Skin epidermis (tissue), 12 donors: ENCODE measurements around the gene HSPA1L.
"Not testable (repeated sequence)": the region's sequence is repeated elsewhere in the genome, so short reads cannot be mapped to it uniquely, and the experiment has no call there.

Source experiments
- H3K27ac ChIP-seq, 21 experiments: fragments of 200-600 bp; sonication (generic) in 11 of 21; one replicate each; pipeline ENCODE4 v1.5.0; 2020; ENCODE audit warnings: mild to moderate bottlenecking in 3 of 21, inconsistent platforms in 2 of 21, moderate library complexity in 2 of 21
- H3K4me3 ChIP-seq, 7 experiments: fragments of 200-600 bp; sonication (generic) in 2 of 7; one replicate each; pipeline ENCODE4 v1.5.0; 2020; ENCODE audit warnings: inconsistent platforms in 2 of 7, mild to moderate bottlenecking in 2 of 7, moderate library complexity in 1 of 7

The HSPA1L gene

DNA sequence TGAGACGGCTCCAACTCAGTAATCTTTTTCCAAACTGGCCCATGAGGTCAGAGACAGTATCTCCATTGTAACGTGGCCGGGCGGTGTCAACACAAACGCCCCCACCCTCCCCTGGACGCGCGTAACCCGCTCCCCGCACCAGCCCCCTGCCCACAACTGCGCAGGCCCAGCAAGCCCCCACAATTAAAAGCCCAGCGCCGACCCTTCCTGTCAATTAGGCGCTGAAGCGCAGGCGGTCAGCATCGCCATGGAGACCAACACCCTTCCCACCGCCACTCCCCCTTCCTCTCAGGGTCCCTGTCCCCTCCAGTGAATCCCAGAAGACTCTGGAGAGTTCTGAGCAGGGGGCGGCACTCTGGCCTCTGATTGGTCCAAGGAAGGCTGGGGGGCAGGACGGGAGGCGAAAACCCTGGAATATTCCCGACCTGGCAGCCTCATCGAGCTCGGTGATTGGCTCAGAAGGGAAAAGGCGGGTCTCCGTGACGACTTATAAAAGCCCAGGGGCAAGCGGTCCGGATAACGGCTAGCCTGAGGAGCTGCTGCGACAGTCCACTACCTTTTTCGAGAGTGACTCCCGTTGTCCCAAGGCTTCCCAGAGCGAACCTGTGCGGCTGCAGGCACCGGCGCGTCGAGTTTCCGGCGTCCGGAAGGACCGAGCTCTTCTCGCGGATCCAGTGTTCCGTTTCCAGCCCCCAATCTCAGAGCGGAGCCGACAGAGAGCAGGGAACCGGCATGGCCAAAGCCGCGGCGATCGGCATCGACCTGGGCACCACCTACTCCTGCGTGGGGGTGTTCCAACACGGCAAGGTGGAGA is at the start of gene HSPA1L, which contains the start of gene HSPA1A:
Gene HSPA1L (minus strand): TSS at position 259 of the 814 bp plus-strand sequence. CDS start 3,311 bp downstream, outside the sequence.
Gene HSPA1A (plus strand): TSS at position 519 of the 814 bp plus-strand sequence. CDS start 214 bp downstream, at position 733.
- H3K27ac ChIP-seq, result peak within 1 kb of the TSS; percentile 48 to 96 (median 94)
- H3K4me3 ChIP-seq, result peak within 1 kb of the TSS; percentile 43 to 59 (median 52)

GRCh38 chr6:31864818-31865204 is 49.7 kb upstream of the HSPA1L start:
- Histone ChIP-seq H3K27ac (no peak overlapping the region), H3K4me3 (no peak overlapping the region)

GRCh38 chr6:31864123-31864562 is 49.1 kb upstream of the HSPA1L start:
- Histone ChIP-seq H3K4me3 (peak overlapping the region; percentile 23 to 91 (median 37)), H3K27ac (peak overlapping the region in 17 of 21 experiments; percentile 8 to 86 (median 55))

DNA sequence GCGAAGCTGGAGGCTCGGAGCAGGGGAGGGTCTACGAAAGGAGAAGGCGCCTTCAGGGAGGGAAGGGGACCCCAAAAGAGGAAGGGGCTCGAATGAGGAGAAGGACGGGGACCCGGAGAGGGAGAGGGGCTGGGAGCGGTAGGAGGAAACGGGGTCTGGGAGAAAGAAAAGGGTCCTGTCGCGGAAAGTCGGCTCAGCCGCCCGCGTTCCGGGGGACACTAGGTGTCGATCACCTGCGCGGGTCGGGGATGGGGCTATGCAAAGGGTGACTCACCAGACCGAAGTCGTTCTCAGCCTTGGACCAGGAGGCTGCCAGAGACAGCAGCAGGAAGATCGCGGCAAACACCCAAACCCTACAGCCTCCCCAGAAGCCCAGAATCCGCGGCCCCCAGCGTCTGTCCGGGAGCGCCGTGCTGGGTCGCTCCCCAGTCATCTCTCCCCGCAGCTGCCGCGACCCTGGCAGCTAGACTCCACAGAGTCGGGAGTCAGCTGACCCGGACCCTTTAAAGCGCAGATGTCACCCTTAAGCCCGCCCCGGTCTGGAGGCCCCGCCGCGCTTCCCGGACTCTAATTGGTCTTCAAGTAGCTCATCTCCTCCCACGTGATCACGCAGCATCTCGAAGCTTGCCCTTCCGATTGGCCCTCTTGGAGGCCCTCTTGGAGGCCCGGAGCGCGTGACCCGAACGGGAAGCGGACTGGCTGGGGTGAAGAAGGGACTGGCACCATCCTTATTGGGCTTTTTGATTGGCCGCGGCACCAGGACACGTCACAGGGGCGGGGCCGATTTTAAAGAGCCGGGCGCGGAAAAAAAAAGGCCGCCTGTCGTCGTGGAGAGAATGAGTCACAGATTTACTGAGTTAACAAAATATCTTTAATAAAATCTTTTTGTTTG is 47.5 kb upstream of the HSPA1L start, which contains the start of gene NEU1:
Gene NEU1 (minus strand): TSS at position 478 of the 892 bp plus-strand sequence. CDS start 45 bp downstream, at position 433.
- H3K4me3 ChIP-seq, result peak within 1 kb of the TSS; percentile 44 to 95 (median 70)
- H3K27ac ChIP-seq, result peak within 1 kb of the TSS; percentile 12 to 96 (median 87)

- Histone ChIP-seq H3K4me3 (peak overlapping the region; percentile 44 to 95 (median 70)), H3K27ac (peak overlapping the region in 19 of 21 experiments; percentile 12 to 96 (median 88))
Observed at GRCh38 chr6:31861919-31862343, 46.8 kb upstream of the HSPA1L start.

DNA sequence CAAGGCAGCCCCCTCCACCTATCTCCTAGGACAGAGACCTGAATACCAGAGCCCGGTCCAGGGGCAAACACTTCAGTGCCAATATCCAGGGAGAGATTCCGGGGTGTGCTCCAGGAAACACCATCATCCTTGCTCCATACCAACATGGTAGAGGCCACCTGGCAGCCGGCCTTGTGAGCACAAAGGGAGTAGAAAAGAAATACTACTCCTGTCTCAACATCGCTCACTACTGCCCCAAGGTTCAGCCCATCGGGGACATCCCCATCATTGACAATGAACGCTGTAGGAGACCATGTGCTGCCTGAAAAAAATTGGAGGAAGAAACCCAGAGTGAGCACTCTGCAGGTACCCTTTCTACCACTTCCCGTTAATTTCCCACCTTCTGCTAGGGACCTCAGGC is 46.1 kb upstream of the HSPA1L start:
- Histone ChIP-seq H3K27ac (no peak overlapping the region), H3K4me3 (no peak overlapping the region)

DNA sequence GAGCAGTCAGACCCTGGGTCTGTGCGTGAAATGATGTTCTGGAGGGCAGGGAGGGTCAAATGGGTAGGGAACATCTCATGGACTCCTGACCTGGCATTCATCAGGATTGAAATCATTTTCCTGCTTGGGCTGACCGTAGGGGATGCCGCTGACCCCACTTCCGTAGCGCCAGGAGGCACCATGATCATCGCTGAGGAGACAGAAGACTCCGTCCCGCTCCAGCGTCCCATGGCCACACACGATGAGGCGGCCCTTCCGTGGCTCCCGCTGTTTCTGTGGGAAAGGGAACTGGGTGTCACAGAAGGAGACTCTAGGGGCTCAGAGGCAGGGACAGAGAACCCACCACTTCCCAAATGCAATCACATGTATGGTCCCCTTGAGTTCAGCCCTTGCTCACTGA is 45.3 kb upstream of the HSPA1L start:
- Histone ChIP-seq H3K27ac (no peak overlapping the region), H3K4me3 (no peak overlapping the region)

DNA sequence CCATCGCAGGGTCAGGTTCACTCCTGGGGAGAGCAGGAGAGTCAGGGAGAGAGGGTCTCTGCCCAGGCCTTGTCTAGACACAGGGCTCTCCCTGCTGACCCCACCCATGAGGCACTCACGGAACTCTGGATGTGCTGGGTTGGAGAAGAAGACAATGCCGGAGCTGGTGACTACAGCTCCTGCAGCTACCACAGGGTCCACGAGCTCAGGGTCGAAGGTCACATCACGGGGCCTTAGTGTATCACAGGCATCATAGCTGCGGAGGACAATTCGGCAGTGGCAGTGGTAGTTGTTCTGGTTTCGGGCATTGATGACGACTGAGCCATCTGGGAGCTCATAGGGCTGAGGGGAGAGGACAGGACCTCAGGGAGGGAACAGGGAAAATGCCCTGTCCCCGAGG is 44.8 kb upstream of the HSPA1L start:
- Histone ChIP-seq H3K27ac (no peak overlapping the region), H3K4me3 (no peak overlapping the region)

DNA sequence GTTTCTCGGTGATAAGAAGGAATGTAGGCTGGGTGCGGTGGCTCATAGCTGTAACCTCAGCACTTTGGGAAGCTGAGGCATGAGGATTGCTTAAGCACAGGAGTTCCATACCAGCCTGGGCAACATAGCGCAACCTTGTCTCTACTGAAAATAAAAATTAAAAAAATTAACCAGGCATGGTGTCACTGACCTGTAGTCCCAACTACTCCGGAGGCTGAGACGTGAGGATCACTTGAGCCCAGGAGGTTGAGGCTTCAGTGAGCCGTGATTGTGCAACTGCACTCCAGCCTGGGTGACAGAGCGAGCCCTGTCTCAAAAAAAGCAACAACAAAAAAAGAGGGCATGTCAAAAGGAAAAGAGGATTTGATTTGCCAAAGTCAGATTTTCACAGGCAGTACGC is 43.6 kb upstream of the HSPA1L start:
- H3K4me3 ChIP-seq, result no peak overlapping the region
- no peak overlapping the region for H3K27ac ChIP-seq

DNA sequence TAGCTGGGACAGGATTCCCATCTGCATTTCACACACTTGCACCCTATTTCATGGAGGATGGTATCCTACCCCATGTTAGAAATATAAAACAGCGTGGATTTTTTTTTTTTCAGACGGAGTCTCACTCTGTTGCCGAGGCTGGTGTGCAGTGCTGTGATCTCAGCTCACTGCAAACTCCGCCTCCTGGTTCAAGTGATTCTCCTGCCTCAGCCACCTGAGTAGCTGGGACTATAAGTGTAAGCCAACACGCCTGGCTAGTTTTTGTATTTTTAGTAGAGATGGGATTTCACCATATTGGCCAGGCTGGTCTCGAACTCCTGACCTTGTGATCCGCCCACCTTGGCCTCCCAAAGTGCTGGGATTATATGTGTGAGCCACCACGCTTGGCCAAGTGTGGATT is 42.7 kb upstream of the HSPA1L start:
- not testable (repeated sequence) for H3K27ac ChIP-seq, H3K4me3 ChIP-seq

GRCh38 chr6:31851980-31852718 is 37.1 kb upstream of the HSPA1L start:
- H3K27ac ChIP-seq, H3K4me3 ChIP-seq: not testable (repeated sequence)

GRCh38 chr6:31851485-31851832 is 36.4 kb upstream of the HSPA1L start:
- no peak overlapping the region for H3K4me3 ChIP-seq
- H3K27ac ChIP-seq, result no peak overlapping the region

DNA sequence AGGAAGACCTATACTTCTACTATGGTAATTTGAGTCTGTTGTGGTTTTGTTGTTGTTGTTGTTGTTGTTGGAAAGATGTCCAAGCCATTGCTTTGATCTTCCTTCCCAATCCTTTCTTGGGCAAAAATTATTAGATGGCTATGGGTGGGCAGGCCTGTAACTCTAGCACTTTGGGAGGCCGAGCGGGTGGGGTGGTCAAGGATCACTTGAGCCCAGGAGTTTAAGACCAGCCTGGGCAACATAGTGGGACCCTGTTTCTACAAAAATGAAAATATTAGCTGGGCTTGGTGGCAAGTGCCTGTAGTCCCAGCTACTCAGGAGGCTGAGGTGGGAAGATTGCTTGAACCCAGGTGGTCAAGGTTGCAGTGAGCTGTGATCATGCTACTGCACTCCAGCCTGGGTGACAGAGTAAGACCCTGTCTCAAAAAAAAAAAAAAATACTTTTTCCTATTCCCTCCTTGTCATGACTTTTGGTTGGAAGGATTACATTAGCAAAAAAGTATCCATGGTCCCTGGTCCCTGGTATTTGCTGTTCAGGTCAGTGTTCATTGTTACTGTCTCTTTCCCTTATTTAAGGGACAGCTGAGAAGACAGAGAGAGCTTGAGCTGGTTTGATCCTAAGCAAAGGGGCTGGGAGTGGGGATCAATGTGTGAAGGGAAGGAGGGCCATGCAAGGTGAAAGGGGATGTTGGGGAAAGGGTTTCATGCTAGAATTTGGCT is 35.8 kb upstream of the HSPA1L start:
- H3K27ac ChIP-seq, result no peak overlapping the region
- no peak overlapping the region for H3K4me3 ChIP-seq

DNA sequence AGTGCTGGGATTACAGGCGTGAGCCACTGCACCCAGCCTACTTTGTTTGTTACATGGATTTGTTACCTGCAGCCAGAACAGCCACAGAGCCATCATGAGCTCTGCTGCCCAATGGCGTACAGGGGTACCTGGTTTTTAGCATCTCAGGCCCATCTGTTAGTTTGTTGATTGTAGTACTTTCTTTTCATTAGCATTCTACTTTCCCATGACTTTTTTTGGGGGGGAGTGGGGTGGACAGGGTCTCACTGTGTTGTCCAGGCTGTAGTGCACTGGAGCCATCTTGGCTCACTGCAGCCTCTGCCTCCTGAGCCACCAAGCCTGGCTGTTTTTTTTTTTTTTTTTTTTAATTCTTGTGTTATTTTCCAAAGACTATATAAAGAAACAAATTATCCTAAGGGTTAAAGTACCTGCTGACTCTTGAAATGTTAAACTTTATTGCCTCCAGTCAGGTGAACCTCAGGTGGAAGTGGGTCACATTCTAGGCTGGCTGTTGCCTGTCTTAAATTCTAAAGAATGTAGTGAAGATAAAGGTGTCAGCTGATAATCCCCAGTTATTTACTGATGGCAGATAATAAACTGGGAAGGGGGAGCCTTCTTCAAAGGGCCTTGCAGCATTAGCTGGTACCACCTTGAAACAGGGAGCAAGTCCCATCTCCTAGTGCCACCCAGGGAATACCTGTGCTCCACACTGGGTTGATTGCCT is 32.3 kb upstream of the HSPA1L start:
- Histone ChIP-seq H3K27ac (no peak overlapping the region), H3K4me3 (no peak overlapping the region)

- H3K27ac ChIP-seq, result no peak overlapping the region
Observed at GRCh38 chr6:31844507-31844906, 29.4 kb upstream of the HSPA1L start.

DNA sequence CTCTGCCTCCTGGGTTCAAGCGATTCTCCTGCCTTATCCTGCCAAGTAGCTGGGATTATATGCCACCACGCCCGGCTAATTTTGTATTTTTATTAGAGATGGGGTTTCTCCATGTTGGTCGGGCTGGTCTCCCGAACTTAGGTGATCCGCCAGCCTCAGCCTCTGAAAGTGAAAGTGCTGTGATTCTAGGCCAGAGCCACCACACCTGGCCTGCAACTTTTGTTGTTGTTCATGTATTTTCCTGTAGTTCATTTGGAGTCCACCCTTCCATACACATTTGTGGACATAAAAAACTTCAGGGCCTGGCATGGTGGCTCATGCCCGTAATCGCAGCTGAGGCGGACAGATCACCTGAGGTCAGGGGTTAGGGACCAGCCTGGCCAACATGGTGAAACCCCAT is 27.0 kb upstream of the HSPA1L start:
- no peak overlapping the region for H3K27ac ChIP-seq
- no peak overlapping the region for H3K4me3 ChIP-seq

More at GRCh38 chr6:31844507-31844906, 29.4 kb upstream of the HSPA1L start:
- no peak overlapping the region for H3K4me3 ChIP-seq

DNA sequence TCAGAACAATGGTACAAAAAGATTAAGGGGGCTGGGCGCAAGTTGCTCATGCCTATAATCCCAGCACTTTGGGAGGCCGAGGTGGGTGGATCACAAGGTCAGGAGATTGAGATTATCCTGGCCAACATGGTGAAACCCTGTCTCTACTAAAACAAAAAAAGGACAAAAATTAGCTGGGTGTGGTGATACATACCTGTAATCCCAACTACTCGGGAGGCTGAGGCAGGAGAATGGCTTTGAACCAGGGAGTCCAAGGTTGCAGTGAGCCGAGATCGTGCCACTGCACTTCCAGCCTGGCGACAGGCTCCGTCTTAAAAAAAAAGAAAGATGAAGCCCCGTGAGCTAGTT is 24.7 kb upstream of the HSPA1L start:
- H3K4me3 ChIP-seq, H3K27ac ChIP-seq: not testable (repeated sequence)

DNA sequence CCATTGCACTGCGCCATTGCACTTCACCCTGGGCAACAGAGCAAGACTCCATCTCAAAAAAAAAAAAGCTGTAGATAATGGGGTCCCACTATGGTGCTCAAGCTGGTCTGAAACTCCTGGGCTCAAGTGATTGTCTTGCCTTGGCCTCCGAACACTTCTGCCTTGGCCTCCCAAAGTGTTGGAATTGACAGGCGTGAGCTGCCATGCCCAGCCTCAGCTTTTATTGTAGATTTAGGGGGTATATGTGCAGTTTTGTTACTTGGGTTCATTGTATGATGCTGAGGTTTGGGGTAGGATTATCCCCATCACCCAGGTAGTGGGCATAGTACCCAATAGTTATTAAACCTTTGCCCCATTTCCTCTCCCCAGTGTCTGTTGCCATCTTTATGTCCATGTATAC is 23.9 kb upstream of the HSPA1L start:
- Histone ChIP-seq H3K4me3 (no peak overlapping the region), H3K27ac (peak overlapping the region in 1 of 21 experiments; percentile 21)
